ENCODE data around the gene SPINK2.

Gene SPINK2, protein sequence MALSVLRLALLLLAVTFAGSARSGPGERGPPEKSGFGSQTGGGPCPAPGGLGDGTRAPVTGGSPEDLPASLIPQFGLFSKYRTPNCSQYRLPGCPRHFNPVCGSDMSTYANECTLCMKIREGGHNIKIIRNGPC

GRCh38 chr4:56821381-56822243 lies at the start of gene SPINK2:
Gene SPINK2, minus strand, starts transcription at chr4:56821701. Its CDS starts 39 bp downstream, at chr4:56821662.
- peak; percentile 73 for DNase-seq

DNA sequence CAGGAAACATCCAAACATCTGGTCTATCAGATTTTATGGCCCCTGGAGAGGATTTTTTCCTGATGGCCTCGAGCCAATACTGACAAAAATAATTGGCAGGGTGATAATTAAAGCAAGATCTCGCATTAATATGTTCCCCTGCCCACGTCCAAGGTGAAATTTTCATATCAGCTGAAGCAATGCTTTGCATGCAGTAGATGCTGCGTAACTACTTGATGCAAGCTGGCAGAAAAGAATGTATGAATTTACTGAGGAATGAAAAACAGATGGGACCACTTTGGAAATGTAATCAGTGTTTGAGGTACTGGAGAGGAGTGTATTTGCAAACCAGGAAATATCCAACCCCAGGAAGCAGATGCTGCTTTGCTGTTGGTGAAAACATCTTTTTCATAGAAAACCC lies 49.4 kb upstream of the SPINK2 start:
- no peak for DNase-seq

DNA sequence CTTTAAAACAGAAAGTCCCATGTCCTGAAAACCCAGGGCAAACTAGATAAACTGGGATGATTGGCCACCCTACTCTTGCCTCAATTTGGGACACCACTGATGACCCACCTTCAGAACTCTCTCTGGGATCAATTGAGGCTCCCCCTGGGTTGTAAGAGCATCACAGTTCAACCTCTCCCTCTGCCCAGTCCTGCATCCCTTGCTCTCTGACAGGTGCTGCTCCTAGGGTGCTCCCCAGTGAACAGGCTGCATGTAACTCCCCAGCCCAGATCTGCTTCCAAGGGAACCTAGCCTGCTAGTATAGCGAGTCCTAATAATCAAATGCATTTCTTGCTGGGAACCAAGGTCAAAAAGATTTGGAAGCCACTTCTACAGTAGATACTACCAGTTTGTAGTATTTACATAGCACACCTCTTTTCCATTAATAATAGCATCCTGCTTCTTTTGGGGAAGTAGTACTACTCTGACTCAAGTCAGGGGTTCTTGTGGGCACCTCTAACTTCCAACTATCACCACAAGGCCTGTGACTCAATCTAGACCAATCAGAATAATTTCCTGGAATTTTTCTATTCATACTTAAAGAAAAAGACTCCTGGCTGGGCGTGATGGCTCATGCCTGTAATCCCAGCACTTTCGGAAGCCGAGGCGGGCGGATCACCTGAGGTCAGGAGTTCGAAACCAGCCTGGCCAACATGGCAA lies 42.1 kb upstream of the SPINK2 start:
- no peak for DNase-seq

GRCh38 chr4:56861360-56861759 lies 39.9 kb upstream of the SPINK2 start:
- DNase-seq, result no peak

GRCh38 chr4:56860781-56861180 lies 39.3 kb upstream of the SPINK2 start:
- DNase-seq, result no peak

DNA sequence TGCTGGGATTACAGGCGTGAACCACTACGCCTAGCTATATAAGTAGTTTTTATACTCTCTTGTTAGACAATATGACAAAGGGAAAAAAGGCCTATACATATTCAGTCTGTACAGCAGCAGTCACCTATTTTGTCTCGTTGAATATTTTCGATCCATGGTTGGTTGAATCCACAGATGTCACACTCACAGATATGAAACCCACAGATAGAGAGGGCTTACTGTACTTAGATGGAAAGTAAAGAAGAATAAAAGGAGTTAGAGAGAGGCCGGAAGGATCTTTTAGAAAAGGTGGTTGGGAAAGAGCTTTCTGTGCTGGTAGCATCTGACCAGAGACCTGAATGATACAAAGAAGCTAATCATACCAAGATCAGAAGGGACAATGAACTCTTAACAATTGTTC lies 38.3 kb upstream of the SPINK2 start:
- no peak for DNase-seq

DNA sequence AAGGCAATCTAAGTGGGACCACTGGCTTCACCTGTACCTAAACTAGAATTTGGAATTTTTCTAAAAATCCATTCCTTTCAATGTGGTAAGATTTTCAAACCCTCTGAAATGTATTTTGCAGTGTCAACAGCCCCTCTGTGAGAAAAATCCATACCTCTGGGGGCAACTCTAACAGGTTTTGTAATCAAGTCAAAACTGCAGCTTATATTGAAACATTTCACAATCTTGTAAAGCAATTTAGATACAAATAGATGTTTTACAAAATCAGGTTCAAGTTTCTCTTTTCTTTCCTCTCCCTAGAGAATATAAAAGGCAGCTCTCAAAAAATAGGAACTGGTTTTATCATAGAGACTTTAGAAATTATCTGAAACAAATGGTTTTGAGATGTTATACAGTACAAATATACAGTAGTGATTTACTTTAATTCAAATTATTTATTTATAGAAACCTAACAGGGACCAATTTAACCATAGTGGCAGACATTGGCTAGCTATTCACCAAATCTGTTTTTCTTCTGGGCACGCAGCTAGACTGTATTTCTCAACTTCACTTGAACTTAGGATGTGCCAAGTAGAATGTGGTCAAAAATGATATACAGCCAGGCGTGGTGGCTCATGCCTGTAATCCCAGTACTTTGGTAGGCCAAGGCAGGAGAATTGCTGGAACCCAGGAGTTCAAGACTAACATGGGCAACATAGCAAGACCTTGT lies 36.3 kb upstream of the SPINK2 start:
- DNase-seq, result no peak

DNA sequence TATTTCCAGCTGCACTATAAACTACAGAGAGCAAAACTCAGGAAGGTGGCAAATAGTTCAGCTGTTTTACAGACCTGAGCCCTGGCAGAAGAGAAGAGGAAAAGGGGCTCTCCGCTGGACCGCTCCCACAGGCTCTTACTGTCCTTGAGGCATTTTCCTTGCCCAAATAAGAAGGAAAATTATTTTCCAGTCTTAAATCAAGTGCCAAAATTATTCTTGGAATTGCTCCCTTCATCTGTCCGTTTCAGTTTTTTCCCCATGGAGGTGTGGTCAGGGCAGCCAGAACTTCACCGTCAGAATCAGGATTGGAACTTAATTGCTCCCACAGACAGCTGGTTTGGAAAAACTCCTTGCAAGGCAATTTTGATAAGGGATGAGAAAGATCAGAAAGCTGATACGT lies 35.2 kb upstream of the SPINK2 start:
- DNase-seq, result no peak

GRCh38 chr4:56850910-56851309 lies 29.4 kb upstream of the SPINK2 start:
- DNase-seq, result no peak

- DNase-seq, result no peak
These were observed 23.5 kb upstream of the SPINK2 start for GRCh38 chr4:56844802-56845580.

- no peak for DNase-seq
These were observed 22.0 kb upstream of the SPINK2 start for GRCh38 chr4:56843421-56843899.

DNA sequence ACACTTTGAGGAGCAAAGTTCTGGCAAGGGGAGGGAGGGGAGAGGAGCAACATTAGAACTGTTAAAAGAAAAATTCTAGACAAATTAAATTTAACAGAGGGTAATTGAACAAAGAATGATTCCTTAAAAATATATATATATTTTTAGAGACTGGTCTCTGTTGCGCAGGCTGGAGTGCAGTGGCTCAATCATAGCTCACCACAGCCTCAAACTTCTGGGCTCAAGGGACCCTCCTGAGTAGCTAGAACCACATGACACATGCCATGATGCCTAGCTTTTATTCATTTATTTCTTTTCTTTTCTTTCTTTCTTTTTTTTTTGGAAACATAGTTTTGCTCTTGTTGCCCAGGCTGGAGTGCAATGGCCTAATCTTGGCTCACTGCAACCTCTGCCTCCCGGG lies 19.1 kb upstream of the SPINK2 start:
- DNase-seq, result no peak

- DNase-seq, result no peak
These were observed 7.5 kb upstream of the SPINK2 start for GRCh38 chr4:56828784-56829535.

DNA sequence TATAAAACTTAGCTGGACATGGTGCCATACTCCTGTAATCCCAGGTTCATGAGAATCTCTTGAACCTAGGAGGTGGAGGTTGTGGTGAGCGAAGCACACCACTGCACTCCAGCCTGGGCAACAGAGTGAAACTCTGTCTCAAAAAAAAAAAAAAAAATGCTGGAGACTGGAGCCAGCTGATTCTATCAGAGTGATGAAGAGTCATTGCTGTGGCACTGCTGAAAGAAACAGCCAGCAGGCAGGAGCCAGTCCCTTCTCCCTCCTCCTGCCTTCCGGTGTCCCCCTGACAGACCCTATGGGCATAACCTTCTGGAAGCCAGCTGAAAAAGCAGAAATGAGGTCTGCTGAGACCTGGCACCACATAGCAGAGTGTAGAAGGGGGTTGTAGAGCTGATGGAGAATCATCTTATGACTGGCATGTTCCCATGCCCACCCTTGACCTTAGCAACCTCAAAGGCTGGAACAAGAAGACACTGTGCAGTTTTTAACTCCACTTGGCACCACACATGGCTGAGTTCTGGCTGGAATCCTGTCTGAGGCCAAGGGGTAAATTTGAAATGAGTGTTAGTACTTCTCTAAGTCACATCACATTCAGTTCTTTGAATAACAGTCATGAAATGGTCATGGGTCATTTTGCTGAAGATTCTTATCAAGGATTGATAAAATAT lies 2.6 kb upstream of the SPINK2 start:
- no peak for DNase-seq

DNA sequence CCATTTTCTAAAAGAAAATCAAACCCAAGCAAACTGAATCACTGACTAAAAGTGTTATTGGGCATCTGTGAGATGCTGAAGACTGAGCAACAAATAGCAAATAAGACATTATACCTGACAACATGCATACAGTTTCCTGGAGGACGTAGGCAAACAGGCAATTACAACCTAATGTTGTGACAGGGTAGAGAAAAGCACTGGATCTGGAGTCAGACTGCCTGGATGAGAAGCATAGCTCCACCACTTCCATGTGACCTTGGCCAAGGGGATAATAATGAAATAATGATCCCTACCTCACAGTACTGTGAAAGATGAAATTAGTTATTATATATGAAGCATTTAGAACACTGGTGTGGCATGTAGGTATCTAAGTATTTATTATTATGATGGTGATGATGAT lies 2.7 kb downstream of the SPINK2 start:
- no peak for DNase-seq

- DNase-seq, result no peak
These were observed 3.5 kb downstream of the SPINK2 start for GRCh38 chr4:56817840-56818491.

DNA sequence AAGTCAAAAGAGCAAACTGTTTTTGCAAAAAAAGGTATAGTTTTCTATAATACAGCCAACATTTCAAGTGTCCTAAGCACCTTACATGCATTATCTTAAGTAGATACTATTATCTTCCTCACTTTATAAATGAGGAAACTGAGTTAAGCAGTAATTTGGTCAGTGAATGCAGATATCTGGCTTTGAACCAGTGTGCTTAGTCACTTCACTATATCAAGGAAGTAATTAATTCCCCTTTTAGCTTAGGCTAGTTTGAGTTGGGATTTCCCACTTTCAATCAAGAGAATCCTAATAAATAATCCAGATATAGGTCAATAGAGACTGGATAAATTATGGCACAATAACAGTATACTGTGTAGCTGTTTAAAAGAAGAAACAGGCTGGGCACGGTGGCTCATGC lies 14.8 kb downstream of the SPINK2 start:
- no peak for DNase-seq

DNA sequence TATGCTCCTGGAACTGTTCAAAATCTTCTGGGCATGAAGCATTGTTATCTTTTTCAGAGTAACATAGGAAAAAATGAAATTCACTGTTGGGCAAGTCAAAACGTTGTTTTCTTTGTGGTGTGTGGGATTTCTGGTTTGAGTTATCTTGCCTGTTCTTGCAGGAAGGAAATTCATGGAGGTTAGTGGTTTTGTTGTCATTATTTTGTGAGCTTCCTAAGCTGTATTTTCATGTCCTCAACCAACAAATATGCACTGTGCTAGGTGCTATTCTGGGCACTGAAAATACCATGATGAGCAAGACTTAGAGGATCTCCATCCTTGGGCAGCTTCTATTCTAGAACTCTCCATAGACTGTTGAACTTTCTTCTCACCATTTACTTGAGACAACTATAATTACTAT lies 16.9 kb downstream of the SPINK2 start:
- no peak for DNase-seq

DNA sequence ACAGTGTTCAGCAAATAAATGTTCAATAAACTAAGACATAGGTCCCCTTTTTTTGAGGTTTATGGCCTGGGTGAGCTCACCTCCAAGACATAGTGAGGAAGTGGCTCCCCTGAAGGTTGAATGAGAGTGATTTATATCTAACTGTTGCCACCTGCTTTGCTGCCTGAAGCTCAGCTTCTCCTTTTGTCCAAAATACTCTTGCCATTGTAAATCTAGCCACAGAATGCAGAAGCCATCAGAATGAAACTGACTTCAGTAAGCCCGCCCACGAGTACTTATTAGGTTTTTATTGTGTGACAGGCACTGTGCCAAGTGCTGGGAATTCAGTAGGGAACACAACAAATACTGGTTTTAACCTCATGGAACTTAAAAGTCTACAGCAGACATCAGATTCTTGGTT lies 18.0 kb downstream of the SPINK2 start:
- no peak for DNase-seq
